Thymus (tissue), 11 donors: ENCODE results near the gene EP400. TPM values are rescaled to one million over a fixed set of nuclear protein-coding genes. Genes with fewer than 3 reads are reported as not detected.

Experiments
- DNase-seq, 9 donors: peaks; one replicate each; pipeline ENCODE4 v3.0.0-alpha.2; 2013; ENCODE audit warnings: low spot score in 9 of 9, low read depth in 6 of 9, missing footprints in 1 of 9
- H3K27ac ChIP-seq, 2 donors: one replicate each; pipeline ENCODE4 v1.5.1; 2013; ENCODE audit warnings: control low read depth in 1 of 2, low read depth in 1 of 2, low read length in 1 of 2, mild to moderate bottlenecking in 1 of 2, moderate library complexity in 1 of 2
- H3K27me3 ChIP-seq, 2 donors: one replicate each; pipeline ENCODE4 v1.5.1; 2013; ENCODE audit warnings: low read length in 1 of 2; ENCODE audit not compliant: control insufficient read depth in 2 of 2, insufficient read depth in 1 of 2
- H3K36me3 ChIP-seq, 2 donors: one replicate each; pipeline ENCODE4 v1.5.1; 2013; ENCODE audit warnings: low read length in 1 of 2, mild to moderate bottlenecking in 1 of 2, moderate library complexity in 1 of 2; ENCODE audit not compliant: control insufficient read depth in 2 of 2, insufficient read depth in 2 of 2
- H3K4me1 ChIP-seq, 2 donors: one replicate each; pipeline ENCODE4 v1.5.1; 2013; ENCODE audit warnings: low read length in 2 of 2; ENCODE audit not compliant: control insufficient read depth in 2 of 2, insufficient read depth in 2 of 2
- H3K4me3 ChIP-seq, 2 donors: one replicate each; pipeline ENCODE4 v1.5.1; 2013; ENCODE audit warnings: low read length in 2 of 2, control low read depth in 1 of 2, mild to moderate bottlenecking in 1 of 2
- H3K9me3 ChIP-seq, 2 donors: one replicate each; pipeline ENCODE4 v1.5.1; 2013; ENCODE audit warnings: low read length in 1 of 2, mild to moderate bottlenecking in 1 of 2; ENCODE audit not compliant: control insufficient read depth in 2 of 2, insufficient read depth in 1 of 2
- WGBS: extraction: QIAGEN DNeasy Blood & Tissue Kit; methylation state at CpG from one replicate; pipeline ENCODE4 v1.1.7; 2013; 5-methylcytosine and 5-hydroxymethylcytosine counted together
- polyA plus RNA-seq: library from polyadenylated mRNA; stranded (reverse); fragments of 200-250 nt; gene quantifications from one replicate; pipeline ENCODE4 v1.2.3, GENCODE V29; 2013
- total RNA-seq: library from RNA; stranded (reverse); fragments of 120-200 nt; gene quantifications from one replicate; pipeline ENCODE4 v1.2.4, GENCODE V29; 2013
- donor health status: healthy.

The EP400 gene
- total and polyA plus RNA-seq, 2 donors: 4.6 to 28.9 TPM

DNA sequence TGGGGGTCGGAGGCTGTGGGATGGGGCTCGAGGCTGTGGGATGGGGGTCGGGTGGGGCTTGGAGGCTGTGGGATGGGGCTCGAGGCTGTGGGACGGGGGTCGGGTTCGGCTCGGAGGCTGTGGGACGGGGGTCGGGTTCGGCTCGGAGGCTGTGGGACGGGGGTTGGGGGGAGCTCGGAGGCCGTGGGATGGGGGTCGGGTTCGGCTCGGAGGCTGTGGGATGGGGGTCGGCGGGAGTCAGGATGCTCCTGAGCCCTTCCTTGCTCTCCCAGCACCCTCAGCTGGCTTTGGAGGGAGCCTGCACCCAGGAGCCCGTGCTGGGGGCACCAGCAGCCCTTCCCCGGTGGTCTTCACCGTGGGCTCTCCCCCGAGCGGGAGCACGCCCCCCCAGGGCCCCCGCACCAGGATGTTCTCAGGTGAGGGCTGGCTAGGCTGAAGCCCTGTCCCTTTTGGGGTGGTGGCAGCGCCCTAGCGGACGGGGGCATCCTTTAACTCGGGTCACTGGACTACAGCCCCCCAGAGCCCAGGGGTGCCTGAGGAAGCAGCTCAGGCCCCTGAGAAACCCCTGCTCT lies 32.5 kb upstream of the EP400 start:
- Histone ChIP-seq H3K27ac (no peak overlapping the region), H3K4me3 (no peak overlapping the region), H3K9me3 (no peaks in the 10 kb centered on the region), H3K4me1 (no peaks in the 10 kb centered on the region), H3K36me3 (peaks cover 76 to 92% of the 10 kb centered on the region in 2 donors), H3K27me3 (no peaks in the 10 kb centered on the region)
- DNase-seq: no peak
- 88% methylated on average over 31 of the region's 31 CpGs for WGBS

DNA sequence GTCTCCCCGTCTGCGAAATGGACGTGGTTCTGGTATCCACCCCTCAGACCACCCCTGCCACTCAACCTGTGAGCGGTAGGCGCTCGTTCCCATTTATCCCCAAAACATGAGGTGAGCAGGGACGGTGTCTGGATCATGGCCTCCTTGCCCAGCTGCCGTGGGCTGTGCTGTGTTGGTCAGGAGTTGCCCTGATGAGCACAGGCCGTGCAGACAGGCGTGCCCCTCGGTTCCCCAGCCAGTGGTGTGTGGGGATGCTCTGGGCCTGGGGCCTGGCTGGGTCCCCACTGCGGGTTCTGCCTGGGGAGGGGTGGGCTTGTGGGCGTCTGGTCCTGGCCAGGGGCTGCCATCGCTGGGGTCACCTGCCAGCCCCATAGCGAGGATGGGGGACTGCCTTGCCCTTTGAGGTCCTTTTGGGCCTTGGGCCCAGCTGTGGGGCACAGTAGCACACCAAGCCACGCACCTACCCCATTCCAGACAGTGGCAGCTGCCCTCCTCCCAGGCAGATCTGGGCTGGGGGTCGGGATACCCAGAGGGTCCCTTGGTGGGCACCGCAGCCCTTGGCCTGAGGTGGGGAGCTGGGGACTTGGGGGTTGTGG lies 31.9 kb upstream of the EP400 start:
- H3K27ac ChIP-seq: no peak overlapping the region
- no peak for DNase-seq
- H3K9me3 ChIP-seq: no peaks in the 10 kb centered on the region
- no peaks in the 10 kb centered on the region for H3K4me1 ChIP-seq
- peaks cover 75 to 92% of the 10 kb centered on the region in 2 donors for H3K36me3 ChIP-seq
- no peak overlapping the region for H3K4me3 ChIP-seq
- 98% methylated on average over 18 of the region's 18 CpGs for WGBS
- no peaks in the 10 kb centered on the region for H3K27me3 ChIP-seq

DNA sequence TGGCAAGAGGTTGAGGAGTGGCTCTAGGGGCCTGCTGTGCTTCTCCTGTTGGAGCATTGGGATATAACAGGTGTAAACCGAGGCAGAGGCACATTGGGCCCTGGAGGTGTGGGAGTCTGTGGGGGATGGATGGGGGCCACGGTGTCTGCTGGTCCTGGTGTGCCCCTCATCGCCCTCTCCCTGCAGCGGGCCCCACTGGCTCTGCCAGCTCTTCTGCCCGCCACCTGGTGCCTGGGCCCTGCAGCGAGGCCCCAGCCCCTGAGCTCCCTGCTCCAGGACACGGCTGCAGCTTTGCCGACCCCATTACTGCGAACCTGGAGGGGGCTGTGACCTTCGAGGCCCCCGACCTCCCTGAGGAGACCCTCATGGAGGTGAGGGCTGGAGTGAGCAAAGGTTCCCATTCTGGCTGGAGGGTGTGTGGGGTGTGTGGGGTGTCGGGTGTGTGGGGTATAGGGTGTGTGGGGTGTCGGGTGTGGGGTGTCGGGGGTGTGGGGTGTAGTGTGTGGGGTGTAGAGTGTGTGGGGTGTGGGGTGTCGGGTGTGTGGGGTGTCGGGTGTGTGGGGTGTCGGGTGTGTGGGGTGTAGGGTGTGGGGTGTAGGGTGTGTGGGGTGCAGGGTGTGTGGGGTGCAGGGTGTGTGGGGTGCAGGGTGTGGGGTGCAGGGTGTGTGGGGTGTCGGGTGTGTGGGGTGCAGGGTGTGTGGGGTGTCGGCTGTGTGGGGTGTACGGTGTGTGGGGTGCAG lies 31.3 kb upstream of the EP400 start:
- Histone ChIP-seq H3K9me3 (no peaks in the 10 kb centered on the region), H3K4me3 (no peak overlapping the region), H3K36me3 (peaks cover 72 to 89% of the 10 kb centered on the region in 2 donors), H3K27ac (no peak overlapping the region), H3K27me3 (no peaks in the 10 kb centered on the region), H3K4me1 (no peaks in the 10 kb centered on the region)
- DNase-seq: no peak
- 97% methylated on average over 20 of the region's 20 CpGs for WGBS

DNA sequence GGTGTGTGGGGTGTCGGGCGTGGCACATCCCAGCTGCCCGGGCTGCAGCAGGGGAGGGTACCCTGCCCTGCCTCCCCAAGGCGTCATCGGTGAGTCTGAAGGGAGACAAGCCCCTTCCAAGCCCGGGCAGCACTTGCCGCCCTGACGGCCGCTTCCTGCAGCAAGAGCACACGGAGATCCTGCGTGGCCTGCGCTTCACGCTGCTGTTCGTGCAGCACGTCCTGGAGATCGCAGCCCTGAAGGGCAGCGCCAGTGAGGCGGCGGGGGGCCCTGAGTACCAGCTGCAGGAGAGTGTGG lies 30.7 kb upstream of the EP400 start:
- H3K36me3 ChIP-seq: peaks cover 68 to 84% of the 10 kb centered on the region in 2 donors
- H3K4me1 ChIP-seq: no peaks in the 10 kb centered on the region
- no peaks in the 10 kb centered on the region for H3K27me3 ChIP-seq
- H3K27ac ChIP-seq: no peak overlapping the region
- 96% methylated on average over 19 of the region's 19 CpGs for WGBS
- DNase-seq: no peak
- no peaks in the 10 kb centered on the region for H3K9me3 ChIP-seq
- H3K4me3 ChIP-seq: no peak overlapping the region

DNA sequence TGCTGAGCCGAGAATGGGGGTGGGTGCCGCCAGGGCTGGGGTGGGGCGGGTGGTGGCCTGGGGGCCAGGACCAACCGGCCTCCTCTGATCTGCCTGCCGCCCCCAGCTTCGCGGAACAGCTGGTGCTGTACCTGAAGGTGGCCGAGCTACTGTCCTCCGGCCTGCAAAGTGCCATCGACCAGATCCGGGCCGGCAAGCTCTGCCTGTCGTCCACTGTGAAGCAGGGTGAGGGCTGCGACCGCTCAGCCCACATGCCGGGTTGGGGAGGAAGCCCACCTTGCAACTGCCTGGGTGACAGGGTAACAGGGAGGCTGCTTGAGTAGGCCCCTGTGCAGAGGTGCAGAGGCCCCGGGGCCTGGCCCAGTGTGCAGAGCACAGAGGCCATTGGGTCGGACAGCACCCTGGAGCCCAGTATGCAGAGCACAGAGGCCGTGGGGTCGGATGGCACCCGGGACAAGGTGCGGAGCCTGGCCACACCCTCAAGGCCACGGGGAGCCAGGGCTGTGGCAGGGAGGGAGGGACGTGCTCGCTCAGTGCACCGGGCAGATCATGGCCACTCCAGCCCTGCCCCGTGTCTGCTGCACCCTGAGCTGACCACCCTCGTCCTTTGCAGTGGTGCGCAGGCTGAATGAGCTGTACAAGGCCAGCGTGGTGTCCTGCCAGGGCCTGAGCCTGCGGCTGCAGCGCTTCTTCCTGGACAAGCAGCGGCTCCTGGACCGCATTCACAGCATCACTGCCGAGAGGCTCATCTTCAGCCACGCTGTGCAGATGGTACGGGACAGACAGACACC lies 30.2 kb upstream of the EP400 start:
- no peak overlapping the region for H3K27ac ChIP-seq
- H3K4me1 ChIP-seq: peaks cover 0 to 2% of the 10 kb centered on the region in 2 donors
- peaks cover 63 to 79% of the 10 kb centered on the region in 2 donors for H3K36me3 ChIP-seq
- H3K9me3 ChIP-seq: no peaks in the 10 kb centered on the region
- no peaks in the 10 kb centered on the region for H3K27me3 ChIP-seq
- no peak for DNase-seq
- no peak overlapping the region for H3K4me3 ChIP-seq
- 98% methylated on average over 37 of the region's 37 CpGs for WGBS

DNA sequence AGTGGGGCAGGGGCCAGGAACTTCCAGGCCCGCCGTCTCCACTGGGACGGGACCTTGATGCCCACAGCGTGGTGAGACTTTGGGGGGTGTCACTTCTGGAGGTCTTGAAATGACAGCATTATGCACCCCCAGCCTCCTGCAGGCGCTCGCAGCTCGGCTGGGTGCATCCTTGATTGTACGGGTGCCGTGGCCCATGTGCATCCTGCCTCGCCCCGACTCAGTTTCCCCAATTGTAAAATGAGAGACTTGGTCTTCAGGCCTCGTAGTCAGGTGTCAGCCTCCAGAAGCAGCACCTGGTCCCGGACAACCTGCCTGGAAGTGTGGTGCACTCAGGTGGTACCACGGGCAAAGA lies 29.6 kb upstream of the EP400 start:
- peaks cover 0 to 7% of the 10 kb centered on the region in 2 donors for H3K4me1 ChIP-seq
- H3K9me3 ChIP-seq: no peaks in the 10 kb centered on the region
- 97% methylated on average over 14 of the region's 14 CpGs for WGBS
- DNase-seq: no peak
- H3K27ac ChIP-seq: no peak overlapping the region
- peaks cover 57 to 73% of the 10 kb centered on the region in 2 donors for H3K36me3 ChIP-seq
- H3K27me3 ChIP-seq: no peaks in the 10 kb centered on the region
- no peak overlapping the region for H3K4me3 ChIP-seq

DNA sequence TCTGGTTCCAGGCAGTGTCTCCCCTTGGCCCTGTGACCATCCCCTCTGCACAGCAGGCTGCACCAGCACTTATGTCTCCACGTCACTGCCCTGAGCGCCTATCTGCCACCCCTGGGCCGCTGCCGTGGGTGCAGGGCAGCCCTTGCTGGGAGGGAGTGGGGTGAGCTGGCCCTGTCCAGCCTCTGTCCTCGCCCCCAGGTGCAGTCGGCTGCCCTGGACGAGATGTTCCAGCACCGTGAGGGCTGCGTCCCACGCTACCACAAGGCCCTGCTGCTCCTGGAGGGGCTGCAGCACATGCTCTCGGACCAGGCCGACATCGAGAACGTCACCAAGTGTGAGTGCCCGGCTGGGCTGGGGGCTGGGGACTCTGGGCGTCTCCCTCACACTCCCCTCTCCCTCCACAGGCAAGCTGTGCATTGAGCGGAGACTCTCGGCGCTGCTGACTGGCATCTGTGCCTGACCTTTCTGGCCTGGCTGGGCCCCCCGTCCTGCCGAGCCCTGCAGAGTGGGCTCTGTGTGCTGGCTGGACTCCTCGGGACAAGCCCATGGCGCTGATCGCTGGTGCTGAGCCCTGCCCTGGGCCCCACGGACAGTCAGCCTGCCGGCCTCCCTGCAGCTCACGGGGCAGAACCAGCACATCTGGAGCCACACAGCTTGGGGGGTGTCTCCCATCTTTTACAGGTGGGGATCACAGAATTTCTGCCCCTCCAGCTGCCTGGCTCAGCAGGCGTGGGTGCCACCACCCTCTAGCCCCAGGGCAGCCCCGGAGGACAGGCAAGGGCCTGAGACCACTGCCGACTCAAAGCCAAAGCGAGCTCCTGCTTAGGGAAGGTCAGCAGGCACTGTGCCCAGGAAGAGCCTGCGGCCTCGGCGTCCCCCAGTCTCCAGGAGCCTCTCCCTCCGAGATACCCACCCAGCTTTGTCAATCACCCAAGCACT lies 28.6 kb upstream of the EP400 start:
- DNase-seq: no peak
- Histone ChIP-seq H3K27me3 (no peaks in the 10 kb centered on the region), H3K9me3 (no peaks in the 10 kb centered on the region), H3K27ac (peak overlapping the region in 1 of 2 donors; percentile 4), H3K36me3 (peaks cover 47 to 63% of the 10 kb centered on the region in 2 donors), H3K4me3 (no peak overlapping the region), H3K4me1 (peaks cover 0 to 7% of the 10 kb centered on the region in 2 donors)
- 98% methylated on average over 35 of the region's 35 CpGs for WGBS

DNA sequence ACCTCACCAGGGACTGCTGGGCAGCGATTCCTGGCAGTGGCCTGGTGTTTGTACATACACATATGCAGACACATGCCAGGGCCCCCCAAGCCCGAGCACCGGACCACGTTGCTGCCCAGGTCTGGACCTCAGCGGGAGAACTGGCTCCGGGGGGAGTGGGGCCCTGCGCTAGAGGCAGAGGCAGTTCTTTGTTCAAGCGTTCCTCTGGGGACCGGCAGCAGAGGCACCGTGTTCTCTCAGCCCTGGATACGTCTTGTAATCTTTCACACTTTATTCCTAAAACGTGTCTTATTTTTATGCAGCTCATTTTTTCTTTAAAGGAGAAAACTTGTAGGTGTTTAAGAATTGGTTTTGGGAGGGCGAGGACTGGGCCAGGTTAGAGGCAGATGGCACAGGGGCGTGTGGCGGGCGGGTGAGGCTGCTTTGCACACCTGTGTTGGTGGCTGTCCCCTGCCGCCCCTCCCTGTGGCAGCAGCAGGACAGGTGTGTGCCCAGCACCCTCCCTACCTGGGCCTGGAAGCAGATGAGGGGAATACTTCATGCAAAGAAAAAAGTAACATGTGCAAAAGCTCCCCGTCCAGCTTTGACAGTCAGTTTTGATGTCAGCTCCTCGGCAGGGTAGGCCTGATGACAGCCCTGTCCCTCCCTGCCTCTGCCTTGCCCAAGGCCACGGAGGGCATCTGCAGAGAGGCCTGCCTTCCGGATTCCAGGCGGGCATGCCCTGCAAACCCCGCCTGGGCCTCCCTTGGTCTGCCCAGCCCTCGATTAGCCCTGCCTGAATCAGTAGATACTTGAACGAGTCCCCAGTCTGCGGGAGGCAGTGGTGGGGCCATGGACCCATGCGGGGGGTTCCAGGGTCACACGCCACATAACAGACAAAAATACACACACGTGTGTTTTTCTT lies 27.6 kb upstream of the EP400 start:
- 95% methylated on average over 29 of the region's 29 CpGs for WGBS
- Histone ChIP-seq H3K4me1 (peaks cover 0 to 7% of the 10 kb centered on the region in 2 donors), H3K27ac (no peak overlapping the region), H3K4me3 (no peak overlapping the region), H3K36me3 (peaks cover 42 to 55% of the 10 kb centered on the region in 2 donors), H3K27me3 (no peaks in the 10 kb centered on the region), H3K9me3 (peaks cover 0 to under 1% of the 10 kb centered on the region in 2 donors)
- DNase-seq: no peak
